Caco-2 (cell line): ENCODE results near the gene TRDN. TPM values are rescaled to one million over a fixed set of nuclear protein-coding genes. Genes with fewer than 3 reads are reported as not detected.

Experiments
- BruUV-seq: library from RNA; stranded (reverse); fragments of 400-500 nt; replicated peaks from 2 replicates; lab custom pipeline; 2021; lab: Mats Ljungman, UMichigan
- CTCF ChIA-PET: fragments of 300-600 bp; sonication (Branson Sonifier 250); formaldehyde crosslinking; loops from one replicate; lab custom pipeline; 2022; ENCODE audit warnings: antibody characterized with exemption; lab: Charles Lee
- POLR2A ChIA-PET: fragments of 300-600 bp; sonication (Branson Sonifier 250); formaldehyde crosslinking; loops from one replicate; lab custom pipeline; 2022; ENCODE audit warnings: antibody characterized with exemption; lab: Charles Lee
- DNase-seq, 2 experiments: peaks; one replicate each; pipeline versions ENCODE4 v3.0.0 to v3.0.0-alpha.2; 2020 to 2022
- H3K27me3 ChIP-seq: replicated peaks from 2 replicates; pipeline ENCODE4 v1.6.0; 2011; ENCODE audit warnings: low read length; ENCODE audit not compliant: control insufficient read depth, insufficient read depth
- H3K36me3 ChIP-seq: 2 replicates; pipeline ENCODE4 v1.5.1; 2011; ENCODE audit warnings: low read length; ENCODE audit not compliant: control insufficient read depth, insufficient read depth
- H3K4me1 ChIP-seq: fragments of 250-450 bp; sonication (Bioruptor Pico); 2 replicates; pipeline ENCODE4 v1.5.1; 2020; ENCODE audit warnings: mild to moderate bottlenecking
- H3K4me3 ChIP-seq: 2 replicates; pipeline ENCODE4 v1.5.1; 2011; ENCODE audit warnings: low read depth, mild to moderate bottlenecking, control low read depth, low read length
- H3K9me3 ChIP-seq: fragments of 250-450 bp; sonication (Bioruptor Pico); 2 replicates; pipeline ENCODE4 v1.5.1; 2020; ENCODE audit warnings: mild to moderate bottlenecking, moderate library complexity
- H3K27ac Mint-ChIP-seq: one replicate; pipeline ENCODE4 v1.8.0; 2022; ENCODE audit warnings: mixed read lengths; ENCODE audit not compliant: unreplicated experiment
- H3K27me3 Mint-ChIP-seq: one replicate; pipeline ENCODE4 v1.8.0; 2022; ENCODE audit warnings: mixed read lengths; ENCODE audit not compliant: insufficient read depth, unreplicated experiment
- H3K36me3 Mint-ChIP-seq: one replicate; pipeline ENCODE4 v1.8.0; 2022; ENCODE audit warnings: mild to moderate bottlenecking, mixed read lengths; ENCODE audit not compliant: insufficient read depth, unreplicated experiment
- H3K4me1 Mint-ChIP-seq: one replicate; pipeline ENCODE4 v1.8.0; 2022; ENCODE audit warnings: low read depth, mixed read lengths; ENCODE audit not compliant: unreplicated experiment
- H3K4me3 Mint-ChIP-seq: one replicate; pipeline ENCODE4 v1.8.0; 2022; ENCODE audit warnings: mild to moderate bottlenecking, moderate library complexity, mixed read lengths; ENCODE audit not compliant: unreplicated experiment
- H3K9me3 Mint-ChIP-seq: one replicate; pipeline ENCODE4 v1.8.0; 2022; ENCODE audit warnings: mixed read lengths; ENCODE audit not compliant: unreplicated experiment
- intact Hi-C: fragments of 100-400 bp; cut with micrococcal nuclease; formaldehyde crosslinking; loops from one replicate; pipeline ENCODE4 v1.10.0; 2022; ENCODE audit not compliant: unreplicated experiment
- total RNA-seq: library from RNA; stranded (reverse); gene quantifications from 2 replicates; pipeline ENCODE4 v1.2.3, GENCODE V29; 2022
- TF ChIP-seq, protein P1 (sequence below), 2 experiments: fragments of 200-600 bp in 1 of 2; IDR thresholded peaks; 1 replicate in 1 of 2; 2 replicates in 1 of 2; pipeline versions ENCODE4 v1.5.1 to v1.8.0; 2011 to 2022; ENCODE audit warnings: antibody characterized with exemption in 1 of 2, control low read depth in 1 of 2, inconsistent platforms in 1 of 2, low read depth in 1 of 2, low read length in 1 of 2, mild to moderate bottlenecking in 1 of 2, moderate library complexity in 1 of 2; ENCODE audit not compliant: insufficient read depth in 1 of 2, severe bottlenecking in 1 of 2, unreplicated experiment in 1 of 2

The TRDN gene
- total RNA-seq, 1 experiment from 2014 or later = not detected

DNA sequence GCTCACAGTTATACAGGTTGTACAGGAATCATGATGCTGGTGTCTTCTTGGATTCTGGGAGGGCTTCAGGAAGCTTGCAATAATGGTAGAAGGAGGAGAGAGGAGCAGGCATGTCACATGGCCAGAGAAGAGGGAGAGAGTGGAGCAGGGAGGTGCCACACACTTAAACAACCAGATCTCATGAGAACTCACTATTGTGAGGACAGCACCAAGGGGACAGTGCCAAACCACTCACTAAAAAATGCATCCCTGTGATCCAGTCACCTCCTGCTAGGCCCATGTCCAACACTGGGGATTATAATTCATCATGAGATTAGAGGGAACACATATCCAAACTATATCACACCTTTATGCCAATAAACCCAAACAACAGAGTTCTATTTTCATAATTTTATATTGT, 67.2 kb downstream of the TRDN start:
- H3K4me1 Mint-ChIP-seq = no peaks in the 10 kb centered on the region
- no peak overlapping the region for H3K4me3 Mint-ChIP-seq
- H3K9me3 Mint-ChIP-seq = no peaks in the 10 kb centered on the region
- intact Hi-C loops = no loop called here
- H3K4me3 ChIP-seq = no peak overlapping the region
- DNase-seq = no peak
- H3K36me3 Mint-ChIP-seq = no peaks in the 10 kb centered on the region
- no TSS peak for BruUV-seq
- TF ChIP-seq, protein P1, sequence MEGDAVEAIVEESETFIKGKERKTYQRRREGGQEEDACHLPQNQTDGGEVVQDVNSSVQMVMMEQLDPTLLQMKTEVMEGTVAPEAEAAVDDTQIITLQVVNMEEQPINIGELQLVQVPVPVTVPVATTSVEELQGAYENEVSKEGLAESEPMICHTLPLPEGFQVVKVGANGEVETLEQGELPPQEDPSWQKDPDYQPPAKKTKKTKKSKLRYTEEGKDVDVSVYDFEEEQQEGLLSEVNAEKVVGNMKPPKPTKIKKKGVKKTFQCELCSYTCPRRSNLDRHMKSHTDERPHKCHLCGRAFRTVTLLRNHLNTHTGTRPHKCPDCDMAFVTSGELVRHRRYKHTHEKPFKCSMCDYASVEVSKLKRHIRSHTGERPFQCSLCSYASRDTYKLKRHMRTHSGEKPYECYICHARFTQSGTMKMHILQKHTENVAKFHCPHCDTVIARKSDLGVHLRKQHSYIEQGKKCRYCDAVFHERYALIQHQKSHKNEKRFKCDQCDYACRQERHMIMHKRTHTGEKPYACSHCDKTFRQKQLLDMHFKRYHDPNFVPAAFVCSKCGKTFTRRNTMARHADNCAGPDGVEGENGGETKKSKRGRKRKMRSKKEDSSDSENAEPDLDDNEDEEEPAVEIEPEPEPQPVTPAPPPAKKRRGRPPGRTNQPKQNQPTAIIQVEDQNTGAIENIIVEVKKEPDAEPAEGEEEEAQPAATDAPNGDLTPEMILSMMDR (IDR thresholded peaks at IDR 0.05; ENCODE audit: insufficient read depth in 1 of 2, low read depth in 1 of 2, low read length in 1 of 2, severe bottlenecking in 1 of 2, unreplicated experiment in 1 of 2) = no peak
- H3K9me3 ChIP-seq = no peaks in the 10 kb centered on the region
- ChIA-PET POLR2A (no interaction called here), CTCF (no interaction called here)
- H3K4me1 ChIP-seq = 0 out of 2 replicates have a peak, but pooled peaks cover 3% of the 10 kb centered on the region
- no peaks in the 10 kb centered on the region for H3K27me3 Mint-ChIP-seq
- H3K27me3 ChIP-seq = no peaks in the 10 kb centered on the region
- no peak overlapping the region for H3K27ac Mint-ChIP-seq
- H3K36me3 ChIP-seq = no peaks in the 10 kb centered on the region

DNA sequence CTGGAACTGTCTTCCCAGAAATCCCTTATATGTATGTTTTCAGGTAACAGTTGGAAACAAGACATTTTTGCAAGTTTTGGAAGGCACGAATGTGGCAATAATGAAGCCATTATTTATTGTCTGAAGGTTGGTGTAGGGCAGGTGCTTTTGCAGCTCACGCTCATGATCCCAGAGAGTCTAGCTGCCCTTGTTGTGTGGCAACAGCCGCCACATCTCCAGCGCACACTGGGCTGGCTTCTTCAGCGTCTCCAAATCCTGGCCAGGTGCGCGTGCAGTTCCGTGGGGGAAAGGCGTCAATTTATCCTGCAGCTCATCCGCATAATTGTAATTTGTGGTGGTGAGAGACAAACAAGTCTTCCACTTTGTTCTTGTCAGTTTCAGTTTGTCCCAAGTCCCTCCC, 71.2 kb downstream of the TRDN start:
- TF ChIP-seq, protein P1 (IDR thresholded peaks at IDR 0.05; ENCODE audit: insufficient read depth in 1 of 2, low read depth in 1 of 2, low read length in 1 of 2, severe bottlenecking in 1 of 2, unreplicated experiment in 1 of 2) = no peak
- ChIA-PET POLR2A (no interaction called here), CTCF (no interaction called here)
- no peaks in the 10 kb centered on the region for H3K36me3 Mint-ChIP-seq
- DNase-seq = no peak
- Histone ChIP-seq H3K9me3 (no peaks in the 10 kb centered on the region), H3K36me3 (no peaks in the 10 kb centered on the region), H3K4me1 (0 out of 2 replicates have a peak, but pooled peaks cover 3% of the 10 kb centered on the region), H3K4me3 (no peak overlapping the region), H3K27me3 (no peaks in the 10 kb centered on the region)
- no peaks in the 10 kb centered on the region for H3K4me1 Mint-ChIP-seq
- intact Hi-C loops = no loop called here
- H3K9me3 Mint-ChIP-seq = no peaks in the 10 kb centered on the region
- no TSS peak for BruUV-seq
- peaks cover 5% of the 10 kb centered on the region for H3K27me3 Mint-ChIP-seq
- no peak overlapping the region for H3K4me3 Mint-ChIP-seq
- no peak overlapping the region for H3K27ac Mint-ChIP-seq

DNA sequence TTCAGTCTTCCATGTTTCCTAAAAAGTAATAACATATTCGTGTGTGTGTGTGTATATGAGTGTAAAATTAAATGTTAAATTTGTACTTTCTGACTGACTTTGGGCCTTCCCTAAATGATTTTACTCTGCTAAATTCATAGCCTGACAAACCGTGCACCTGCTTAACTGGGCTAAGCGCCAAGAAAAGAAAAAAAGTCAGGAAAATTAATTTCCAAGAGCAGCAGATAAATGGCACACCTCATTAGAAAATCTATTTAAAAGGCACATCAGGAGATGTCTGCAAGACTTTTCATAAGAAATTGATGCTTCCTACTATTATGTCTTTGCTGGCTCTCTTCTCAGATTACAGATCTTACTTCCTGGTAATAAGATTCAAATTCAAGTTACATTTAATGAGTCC, 72.4 kb downstream of the TRDN start:
- intact Hi-C loops = no loop called here
- Mint-ChIP-seq H3K36me3 (no peaks in the 10 kb centered on the region), H3K4me3 (no peak overlapping the region), H3K27ac (no peak overlapping the region), H3K4me1 (no peaks in the 10 kb centered on the region), H3K9me3 (no peaks in the 10 kb centered on the region), H3K27me3 (peaks cover 14% of the 10 kb centered on the region)
- no peaks in the 10 kb centered on the region for H3K27me3 ChIP-seq
- no peaks in the 10 kb centered on the region for H3K36me3 ChIP-seq
- CTCF ChIA-PET = no interaction called here
- 0 out of 2 replicates have a peak, but pooled peaks cover 3% of the 10 kb centered on the region for H3K4me1 ChIP-seq
- H3K4me3 ChIP-seq = no peak overlapping the region
- no peaks in the 10 kb centered on the region for H3K9me3 ChIP-seq
- no peak for DNase-seq
- no TSS peak for BruUV-seq
- TF ChIP-seq, protein P1 (IDR thresholded peaks at IDR 0.05; ENCODE audit: insufficient read depth in 1 of 2, low read depth in 1 of 2, low read length in 1 of 2, severe bottlenecking in 1 of 2, unreplicated experiment in 1 of 2) = no peak
- POLR2A ChIA-PET = no interaction called here
